SK-N-MC (cell line): Measurements from ENCODE around the gene FADS2.

Source experiments
- EZH2 ChIP-seq: fragments of 200-600 bp; sonication (generic); IDR thresholded peaks from one replicate; pipeline ENCODE4 v1.6.1; 2017; ENCODE audit warnings: antibody characterized with exemption
- FOXP2 ChIP-seq: optimal IDR thresholded peaks from 2 replicates; pipeline ENCODE3; 2011; ENCODE audit warnings: mild to moderate bottlenecking, moderate library complexity; ENCODE audit not compliant: insufficient read depth; ENCODE audit errors: extremely low read length, control extremely low read depth
- POLR2AphosphoS5 ChIP-seq: IDR thresholded peaks from 2 replicates; pipeline ENCODE4 v1.6.1; 2012; ENCODE audit warnings: mild to moderate bottlenecking, low read depth, low read length, borderline replicate concordance

DNA sequence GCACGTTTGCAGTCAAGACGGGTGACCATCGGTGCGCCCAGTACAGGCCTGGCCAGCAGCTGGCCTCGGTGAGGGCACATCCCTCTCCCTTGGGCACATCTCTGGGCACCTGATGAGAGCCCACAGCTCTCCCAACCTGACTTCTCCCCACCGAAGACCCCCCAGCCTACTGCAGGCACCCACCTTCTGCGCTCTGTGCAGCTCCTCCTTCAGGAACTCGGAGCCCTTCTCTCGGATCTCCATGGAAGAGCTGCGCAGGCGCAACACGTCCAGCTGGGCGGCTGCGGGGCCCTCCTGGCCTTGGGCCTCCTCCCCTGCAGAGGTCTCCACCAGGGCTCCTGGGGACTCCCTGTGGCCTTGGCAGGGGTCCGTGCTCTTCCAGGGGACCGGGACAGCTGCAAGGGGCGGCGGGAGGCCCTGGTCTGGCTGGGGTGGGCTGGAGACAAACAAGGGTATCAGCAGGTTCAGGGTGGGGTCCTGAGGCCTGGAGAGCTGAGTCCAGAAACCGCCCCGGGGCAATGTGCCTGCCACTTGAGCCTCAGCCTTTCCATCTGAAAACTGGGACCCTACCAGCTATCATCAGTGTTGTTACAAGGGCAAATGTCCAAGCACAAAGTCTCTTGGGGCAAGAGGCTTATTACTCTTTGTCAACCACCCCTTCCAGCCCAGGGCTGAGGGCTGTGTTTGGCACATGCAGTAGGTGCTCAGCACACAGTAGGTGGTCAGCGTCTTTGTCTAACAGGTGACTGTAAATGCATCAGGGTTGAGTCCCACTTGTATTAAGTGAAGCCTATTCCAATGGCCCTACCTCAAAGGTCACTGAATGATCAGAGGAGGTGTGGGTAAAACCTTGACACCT lies 80.0 kb downstream of the FADS2 start:
- no peak for TF ChIP-seq POLR2AphosphoS5
- no peak for TF ChIP-seq EZH2
- no peak for TF ChIP-seq FOXP2
